Urinary bladder (tissue), 4 donors: ENCODE results near the gene ACTN2. TPM values are rescaled to one million over a fixed set of nuclear protein-coding genes. Genes with fewer than 3 reads are reported as not detected.

Source experiments
- DNase-seq: peaks from one replicate; pipeline ENCODE4 v3.0.0-alpha.2; 2015; ENCODE audit errors: extremely low spot score
- H3K27ac ChIP-seq: one replicate; pipeline ENCODE4 v1.5.1; 2013; ENCODE audit warnings: low read depth, mild to moderate bottlenecking, moderate library complexity
- H3K36me3 ChIP-seq: one replicate; pipeline ENCODE4 v1.6.1; 2013; ENCODE audit warnings: mild to moderate bottlenecking, moderate library complexity; ENCODE audit not compliant: insufficient read depth
- H3K4me1 ChIP-seq: one replicate; pipeline ENCODE4 v1.6.1; 2013; ENCODE audit warnings: mild to moderate bottlenecking, moderate library complexity; ENCODE audit not compliant: insufficient read depth
- H3K4me3 ChIP-seq: one replicate; pipeline ENCODE4 v1.5.1; 2013; ENCODE audit warnings: low read depth, low read length
- WGBS: extraction: QIAGEN DNeasy Blood & Tissue Kit; methylation state at CpG from one replicate; pipeline ENCODE4 v1.1.7; 2013; 5-methylcytosine and 5-hydroxymethylcytosine counted together
- polyA plus RNA-seq: library from polyadenylated mRNA; stranded (reverse); fragments of 200-250 nt; gene quantifications from one replicate; pipeline ENCODE4 v1.2.3, GENCODE V29; 2013
- total RNA-seq: library from RNA; depleted of rRNA; stranded (reverse); fragments of >200 nt; gene quantifications from one replicate; pipeline ENCODE4 v1.2.3, GENCODE V29; 2014
- donor health status: healthy with polysubstance abuse.
- donor health status: healthy.

ACTN2 gene
- total and polyA plus RNA-seq, 2 donors = 12.8 to 14.2 TPM

- no peaks in the 10 kb centered on the region for H3K4me1 ChIP-seq
- H3K36me3 ChIP-seq = peaks cover 8% of the 10 kb centered on the region
- H3K4me3 ChIP-seq = no peak overlapping the region
- H3K27ac ChIP-seq = no peak overlapping the region
- DNase-seq = no peak
- 77% methylated on average over 3 of the region's 3 CpGs for WGBS
Measured at GRCh38 chr1:236810018-236810417, 123.7 kb downstream of the ACTN2 start.

- no peak overlapping the region for H3K4me3 ChIP-seq
- no peaks in the 10 kb centered on the region for H3K4me1 ChIP-seq
- no peak overlapping the region for H3K27ac ChIP-seq
- peaks cover 9% of the 10 kb centered on the region for H3K36me3 ChIP-seq
- no peak for DNase-seq
- WGBS = 95% methylated on average over 5 of the region's 5 CpGs
Measured at GRCh38 chr1:236812334-236813030, 126.2 kb downstream of the ACTN2 start.

Other genes starting within 250 kb of the ACTN2 start
- gene LGALS8, start 162.5 kb upstream of the ACTN2 start, total RNA-seq = 94.3 TPM
- gene LGALS8, start 162.5 kb upstream of the ACTN2 start, polyA plus RNA-seq = 28.9 TPM
- 45.9 TPM for gene HEATR1, start 82.0 kb upstream of the ACTN2 start, total RNA-seq
- gene HEATR1, start 82.0 kb upstream of the ACTN2 start, polyA plus RNA-seq = 7.7 TPM
- 58.5 TPM for gene MTR, start 108.8 kb downstream of the ACTN2 start, total RNA-seq
- 10.4 TPM for gene MTR, start 108.8 kb downstream of the ACTN2 start, polyA plus RNA-seq